ENCODE results near the gene KRTAP4-7. TPM values are rescaled to one million over a fixed set of nuclear protein-coding genes. Genes with fewer than 3 reads are reported as not detected.

Gene KRTAP4-7
- total and polyA plus RNA-seq, 2 experiments from 2014 or later, result not detected

DNA sequence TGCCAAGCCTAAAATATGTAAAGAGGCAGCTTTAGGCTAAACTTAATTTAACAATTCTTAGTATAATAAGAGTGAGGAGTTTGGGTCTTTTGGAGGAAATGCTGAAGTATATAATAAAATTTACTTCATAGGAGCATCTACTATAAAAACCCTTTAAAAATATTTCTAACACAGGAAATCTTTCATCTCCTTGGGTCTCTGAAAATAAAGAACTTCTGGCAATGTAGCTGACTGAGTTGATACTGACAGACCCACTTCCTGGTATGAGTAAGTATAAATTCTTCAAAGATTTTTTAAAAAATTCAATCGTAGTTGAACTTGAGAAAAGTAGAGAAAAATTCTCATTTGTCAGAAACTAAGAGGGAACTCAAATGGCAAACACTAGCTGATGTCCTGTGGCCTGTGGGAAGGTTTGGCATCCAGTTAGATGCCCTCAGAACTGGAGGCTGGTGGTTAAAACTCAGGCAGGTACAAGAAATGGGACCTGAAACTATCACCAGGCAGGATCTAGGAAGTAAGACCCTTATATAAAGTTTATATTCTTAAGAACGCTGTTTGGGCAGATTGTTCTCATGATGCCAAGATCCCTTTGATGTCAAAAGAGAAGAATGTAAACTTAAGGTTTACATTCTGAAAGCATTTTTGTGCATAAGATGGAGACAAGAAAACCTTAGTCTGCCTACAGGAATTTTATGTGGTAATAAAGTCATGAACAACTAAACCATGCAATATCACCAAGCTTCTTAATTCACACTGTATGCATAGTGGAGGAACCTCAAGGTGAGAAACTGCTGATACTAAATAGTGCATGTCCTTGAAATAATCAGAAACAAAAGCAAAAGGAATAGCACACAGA is 50.2 kb downstream of the KRTAP4-7 start:
- no peak for DNase-seq (ENCODE audit: low spot score)
- TF ChIP-seq ETS1 (IDR thresholded peaks at IDR 0.05), result no peak
- TF ChIP-seq NANOG (IDR thresholded peaks at IDR 0.05; ENCODE audit: borderline replicate concordance), result no peak
- TF ChIP-seq, protein P1, sequence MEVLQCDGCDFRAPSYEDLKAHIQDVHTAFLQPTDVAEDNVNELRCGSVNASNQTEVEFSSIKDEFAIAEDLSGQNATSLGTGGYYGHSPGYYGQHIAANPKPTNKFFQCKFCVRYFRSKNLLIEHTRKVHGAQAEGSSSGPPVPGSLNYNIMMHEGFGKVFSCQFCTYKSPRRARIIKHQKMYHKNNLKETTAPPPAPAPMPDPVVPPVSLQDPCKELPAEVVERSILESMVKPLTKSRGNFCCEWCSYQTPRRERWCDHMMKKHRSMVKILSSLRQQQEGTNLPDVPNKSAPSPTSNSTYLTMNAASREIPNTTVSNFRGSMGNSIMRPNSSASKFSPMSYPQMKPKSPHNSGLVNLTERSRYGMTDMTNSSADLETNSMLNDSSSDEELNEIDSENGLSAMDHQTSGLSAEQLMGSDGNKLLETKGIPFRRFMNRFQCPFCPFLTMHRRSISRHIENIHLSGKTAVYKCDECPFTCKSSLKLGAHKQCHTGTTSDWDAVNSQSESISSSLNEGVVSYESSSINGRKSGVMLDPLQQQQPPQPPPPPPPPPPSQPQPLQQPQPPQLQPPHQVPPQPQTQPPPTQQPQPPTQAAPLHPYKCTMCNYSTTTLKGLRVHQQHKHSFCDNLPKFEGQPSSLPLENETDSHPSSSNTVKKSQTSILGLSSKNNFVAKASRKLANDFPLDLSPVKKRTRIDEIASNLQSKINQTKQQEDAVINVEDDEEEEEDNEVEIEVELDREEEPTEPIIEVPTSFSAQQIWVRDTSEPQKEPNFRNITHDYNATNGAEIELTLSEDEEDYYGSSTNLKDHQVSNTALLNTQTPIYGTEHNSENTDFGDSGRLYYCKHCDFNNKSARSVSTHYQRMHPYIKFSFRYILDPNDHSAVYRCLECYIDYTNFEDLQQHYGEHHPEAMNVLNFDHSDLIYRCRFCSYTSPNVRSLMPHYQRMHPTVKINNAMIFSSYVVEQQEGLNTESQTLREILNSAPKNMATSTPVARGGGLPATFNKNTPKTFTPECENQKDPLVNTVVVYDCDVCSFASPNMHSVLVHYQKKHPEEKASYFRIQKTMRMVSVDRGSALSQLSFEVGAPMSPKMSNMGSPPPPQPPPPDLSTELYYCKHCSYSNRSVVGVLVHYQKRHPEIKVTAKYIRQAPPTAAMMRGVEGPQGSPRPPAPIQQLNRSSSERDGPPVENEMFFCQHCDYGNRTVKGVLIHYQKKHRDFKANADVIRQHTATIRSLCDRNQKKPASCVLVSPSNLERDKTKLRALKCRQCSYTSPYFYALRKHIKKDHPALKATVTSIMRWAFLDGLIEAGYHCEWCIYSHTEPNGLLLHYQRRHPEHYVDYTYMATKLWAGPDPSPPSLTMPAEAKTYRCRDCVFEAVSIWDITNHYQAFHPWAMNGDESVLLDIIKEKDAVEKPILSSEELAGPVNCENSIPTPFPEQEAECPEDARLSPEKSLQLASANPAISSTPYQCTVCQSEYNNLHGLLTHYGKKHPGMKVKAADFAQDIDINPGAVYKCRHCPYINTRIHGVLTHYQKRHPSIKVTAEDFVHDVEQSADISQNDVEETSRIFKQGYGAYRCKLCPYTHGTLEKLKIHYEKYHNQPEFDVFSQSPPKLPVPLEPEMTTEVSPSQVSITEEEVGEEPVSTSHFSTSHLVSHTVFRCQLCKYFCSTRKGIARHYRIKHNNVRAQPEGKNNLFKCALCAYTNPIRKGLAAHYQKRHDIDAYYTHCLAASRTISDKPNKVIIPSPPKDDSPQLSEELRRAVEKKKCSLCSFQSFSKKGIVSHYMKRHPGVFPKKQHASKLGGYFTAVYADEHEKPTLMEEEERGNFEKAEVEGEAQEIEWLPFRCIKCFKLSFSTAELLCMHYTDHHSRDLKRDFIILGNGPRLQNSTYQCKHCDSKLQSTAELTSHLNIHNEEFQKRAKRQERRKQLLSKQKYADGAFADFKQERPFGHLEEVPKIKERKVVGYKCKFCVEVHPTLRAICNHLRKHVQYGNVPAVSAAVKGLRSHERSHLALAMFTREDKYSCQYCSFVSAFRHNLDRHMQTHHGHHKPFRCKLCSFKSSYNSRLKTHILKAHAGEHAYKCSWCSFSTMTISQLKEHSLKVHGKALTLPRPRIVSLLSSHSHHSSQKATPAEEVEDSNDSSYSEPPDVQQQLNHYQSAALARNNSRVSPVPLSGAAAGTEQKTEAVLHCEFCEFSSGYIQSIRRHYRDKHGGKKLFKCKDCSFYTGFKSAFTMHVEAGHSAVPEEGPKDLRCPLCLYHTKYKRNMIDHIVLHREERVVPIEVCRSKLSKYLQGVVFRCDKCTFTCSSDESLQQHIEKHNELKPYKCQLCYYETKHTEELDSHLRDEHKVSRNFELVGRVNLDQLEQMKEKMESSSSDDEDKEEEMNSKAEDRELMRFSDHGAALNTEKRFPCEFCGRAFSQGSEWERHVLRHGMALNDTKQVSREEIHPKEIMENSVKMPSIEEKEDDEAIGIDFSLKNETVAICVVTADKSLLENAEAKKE (CRISPR knock-in tag; IDR thresholded peaks at IDR 0.05), result no peak
- TF ChIP-seq STAT1 (IDR thresholded peaks at IDR 0.05; ENCODE audit: unreplicated experiment), result no peak
- no peak for TF ChIP-seq REST (IDR thresholded peaks at IDR 0.05; ENCODE audit: unreplicated experiment)
- no peak for TF ChIP-seq EZH2phosphoT487 (IDR thresholded peaks at IDR 0.05; ENCODE audit: unreplicated experiment)
- TF ChIP-seq CTCF (conservative IDR thresholded peaks at IDR 0.05; ENCODE audit: low read depth in 2 of 2), result no peak
- no peak for TF ChIP-seq EZH2 (IDR thresholded peaks at IDR 0.05; ENCODE audit: low read depth, unreplicated experiment)
- no peak for TF ChIP-seq ZNF114 (CRISPR knock-in tag; IDR thresholded peaks at IDR 0.05)
- TF ChIP-seq POLR2AphosphoS5 (IDR thresholded peaks at IDR 0.05; ENCODE audit: low read depth), result no peak
- TF ChIP-seq JUNB (IDR thresholded peaks at IDR 0.05; ENCODE audit: unreplicated experiment), result no peak
- no peaks in the 10 kb centered on the region for H3F3A ChIP-seq (replicated peaks; ENCODE audit: low read depth)
- H3K4me2 ChIP-seq, result no peak overlapping the region
- H2AFZ ChIP-seq, result no peak overlapping the region
- Mint-ChIP-seq H3K4me3 (no peak overlapping the region), H3K27ac (no peak overlapping the region), H3K4me1 (no peaks in the 10 kb centered on the region), H3K36me3 (ENCODE audit: low read depth) (0 out of 3 replicates have a peak, but pooled peaks cover 2% of the 10 kb centered on the region), H3K9me3 (peaks cover 4% of the 10 kb centered on the region; the same call in 2 of the 3 replicates), H3K27me3 (ENCODE audit: insufficient read depth, low read depth, poor library complexity) (peaks cover 2% of the 10 kb centered on the region)
- no peak for ATAC-seq
- no peaks in the 10 kb centered on the region for H4K20me1 ChIP-seq (replicated peaks; ENCODE audit: insufficient read depth)
- no peaks in the 10 kb centered on the region for H3K79me2 ChIP-seq (replicated peaks; ENCODE audit: insufficient read depth)
- no peak overlapping the region for H3K4me3 ChIP-seq
- H3K27ac ChIP-seq (ENCODE audit: low read depth), result no peak overlapping the region
- no peaks in the 10 kb centered on the region for H3K36me3 ChIP-seq (ENCODE audit: insufficient read depth)
- no peaks in the 10 kb centered on the region for H3K27me3 ChIP-seq (ENCODE audit: insufficient read depth)
- H3K9me2 ChIP-seq (ENCODE audit: insufficient read depth), result no peaks in the 10 kb centered on the region
- H3K4me1 ChIP-seq (ENCODE audit: insufficient read depth), result no peaks in the 10 kb centered on the region

Data from GM23338 (cell line).